Spleen (tissue), 7 donors: Measurements from ENCODE around the gene HOXA2.

Experiments
- CTCF ChIP-seq, 11 experiments: fragments of 200-600 bp in 7 of 11; fragments of 450-650 bp in 4 of 11; sonication (generic) in 4 of 11; IDR thresholded peaks in 8 of 11; conservative IDR thresholded peaks in 3 of 11; 1 replicate in 7 of 11; 2 replicates in 4 of 11; pipeline versions ENCODE4 v1.4.0 to v1.8.0; 2016 to 2021; ENCODE audit warnings: antibody characterized with exemption in 11 of 11, inconsistent platforms in 4 of 11, mild to moderate bottlenecking in 1 of 11
- POLR2A ChIP-seq, 3 donors: fragments of 450-650 bp; IDR thresholded peaks; one replicate each; pipeline ENCODE4 v1.5.1; 2017; ENCODE audit warnings: antibody characterized with exemption in 3 of 3, mild to moderate bottlenecking in 1 of 3
- donor health status: DM: no; HTN: no; CAD: no; lungs with moderate emphysema.
- donor health status: DM: no; HTN: no; CAD: no.
- donor health status: DM: no; HTN: no; CAD: no.

GRCh38 chr7:27091105-27091504, 11.4 kb downstream of the HOXA2 start:
- TF ChIP-seq CTCF (IDR thresholded peaks at IDR 0.05 in 8 of 11, conservative IDR thresholded peaks at IDR 0.05 in 3 of 11): no peak
- TF ChIP-seq POLR2A (IDR thresholded peaks at IDR 0.05): no peak
